Renal cortical epithelial cell (primary cell): Measurements from ENCODE around the gene KCNJ18. TPM values are rescaled to one million over a fixed set of nuclear protein-coding genes. Genes with fewer than 3 reads are reported as not detected.
"Not testable (repeated sequence)": the region's sequence is repeated elsewhere in the genome, so short reads cannot be mapped to it uniquely, and the experiment has no call there.

Experiments
- DNase-seq: peaks from one replicate; pipeline ENCODE4 v3.0.0-alpha.2; 2011; ENCODE audit warnings: low read depth
- total RNA-seq: library from RNA; depleted of rRNA; stranded (reverse); fragments of >200 nt; gene quantifications from 2 replicates; pipeline ENCODE4 v1.2.3, GENCODE V29; 2014

Gene KCNJ18
- not detected in 2 replicates for total RNA-seq

- not testable (repeated sequence) for DNase-seq
Observed at GRCh38 chr17:21691883-21692703, at the start of gene KCNJ18. TSS of gene KCNJ18 (plus strand) at chr17:21692523. CDS start at chr17:21702787, 10,264 bp downstream.

DNA sequence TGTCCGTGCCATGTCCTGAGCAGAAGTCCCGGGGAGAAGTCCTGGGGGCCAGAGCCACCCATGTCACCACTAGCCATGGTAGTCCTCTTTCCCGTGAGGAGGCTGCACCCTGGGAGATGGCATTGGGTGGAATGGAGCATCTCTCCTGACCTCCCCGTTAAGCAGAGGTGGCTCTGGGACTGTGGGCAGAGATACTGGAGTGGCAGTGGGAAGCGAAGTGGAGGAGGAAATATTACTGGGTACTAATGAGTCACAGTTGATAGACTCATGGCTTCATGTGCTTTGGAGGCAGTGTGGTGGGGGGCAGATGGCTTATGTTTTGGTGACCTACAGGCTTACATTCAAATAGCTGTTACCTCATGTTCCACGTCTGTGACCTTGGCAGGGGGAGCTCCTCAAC lies 44.2 kb upstream of the KCNJ18 start:
- DNase-seq: not testable (repeated sequence)

DNA sequence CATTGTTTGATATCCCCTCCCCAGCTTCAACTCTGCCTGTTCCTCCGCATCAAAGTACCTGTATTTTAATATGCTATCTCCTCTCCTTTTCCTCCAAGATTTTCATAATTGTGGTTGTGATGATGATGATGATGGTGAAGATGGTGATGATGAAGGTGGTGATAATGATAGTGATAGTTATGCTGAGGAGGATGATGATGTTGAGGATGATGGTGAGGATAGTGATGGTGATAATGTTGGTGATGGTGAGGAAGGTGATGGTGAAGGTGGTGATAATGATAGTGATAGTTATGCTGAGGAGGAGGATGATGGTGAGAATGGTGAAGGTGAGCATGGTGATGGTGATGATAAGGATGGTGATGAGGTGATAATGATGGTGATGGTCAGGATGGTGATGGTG lies 42.3 kb upstream of the KCNJ18 start:
- not testable (repeated sequence) for DNase-seq

DNA sequence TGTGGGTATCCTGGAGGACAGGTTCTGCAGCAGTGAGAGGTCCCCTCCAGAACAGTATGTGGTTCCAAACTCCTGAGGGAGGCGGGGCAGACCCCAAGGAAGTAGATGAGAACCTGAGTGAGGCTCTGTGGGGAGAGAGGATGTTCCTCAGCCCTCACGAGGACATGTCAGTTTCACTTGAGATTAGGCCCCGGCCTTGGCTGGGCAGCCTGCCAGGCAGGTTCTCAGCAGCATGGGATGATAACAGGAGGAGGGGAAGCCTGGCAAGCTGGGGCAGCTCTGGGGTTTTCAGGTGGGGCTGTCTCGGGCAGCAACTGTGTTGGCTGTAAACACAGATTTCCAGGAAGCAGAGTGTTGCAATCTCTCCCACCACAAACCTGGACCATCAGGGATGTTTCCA lies 40.3 kb upstream of the KCNJ18 start:
- not testable (repeated sequence) for DNase-seq

GRCh38 chr17:21653211-21653610 lies 39.1 kb upstream of the KCNJ18 start:
- DNase-seq: not testable (repeated sequence)

DNA sequence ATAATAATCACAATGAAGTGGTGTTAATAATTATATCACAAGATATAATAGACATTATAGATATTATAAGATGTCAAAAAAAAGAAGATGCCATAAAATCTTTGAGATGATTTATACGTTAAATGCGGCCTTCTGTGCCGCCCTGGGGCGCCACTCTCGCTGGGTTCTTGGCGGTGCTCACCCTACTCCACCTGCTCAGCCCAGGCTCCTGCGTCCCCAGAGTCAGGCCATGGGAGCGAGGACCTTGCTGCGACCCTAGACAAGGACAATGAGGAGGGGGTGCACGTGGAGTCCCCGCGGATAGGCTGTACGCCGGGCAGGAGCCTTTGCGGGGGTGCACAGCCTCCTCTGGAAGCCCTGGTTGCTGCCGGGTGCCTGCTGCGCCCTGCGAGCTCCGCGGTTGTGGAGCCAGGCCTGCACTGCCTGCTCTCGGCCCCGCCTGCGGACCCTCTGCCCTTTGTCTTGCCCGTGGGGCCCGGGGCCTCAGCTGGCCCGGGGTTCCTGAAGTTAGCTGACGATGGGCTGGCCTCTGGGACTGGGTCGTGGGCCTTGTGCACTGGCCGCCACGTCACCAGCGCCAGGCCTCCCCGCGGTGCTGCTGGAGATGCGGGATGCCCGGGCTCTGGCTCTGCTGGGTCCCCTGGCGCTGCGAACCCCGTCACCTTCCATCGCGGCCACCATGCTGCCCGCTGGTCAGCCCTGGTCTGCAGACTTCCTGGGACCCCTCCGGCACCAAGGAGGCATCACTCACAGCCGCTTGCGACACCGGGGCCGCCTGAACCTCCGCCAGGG lies 35.6 kb upstream of the KCNJ18 start:
- not testable (repeated sequence) for DNase-seq

DNA sequence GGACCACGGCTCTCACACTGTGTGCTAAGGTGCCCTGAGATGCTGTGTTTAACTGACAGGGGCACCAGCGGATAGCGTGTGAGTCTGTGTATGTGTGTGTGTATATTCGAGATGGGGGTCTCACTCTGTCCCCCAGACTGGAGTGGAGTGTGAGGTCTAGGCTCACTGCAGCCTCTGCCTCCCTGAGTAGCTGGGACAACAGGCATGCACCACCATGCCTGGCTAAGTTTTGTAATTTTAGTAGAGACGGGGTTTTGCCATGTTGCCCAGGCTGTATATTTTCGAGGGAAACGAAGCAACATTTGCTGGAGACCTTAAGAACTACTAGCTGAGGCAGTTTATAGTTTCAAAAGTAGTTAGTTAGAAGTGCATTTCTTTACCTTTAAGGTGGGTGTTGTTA lies 32.7 kb upstream of the KCNJ18 start:
- not testable (repeated sequence) for DNase-seq

DNA sequence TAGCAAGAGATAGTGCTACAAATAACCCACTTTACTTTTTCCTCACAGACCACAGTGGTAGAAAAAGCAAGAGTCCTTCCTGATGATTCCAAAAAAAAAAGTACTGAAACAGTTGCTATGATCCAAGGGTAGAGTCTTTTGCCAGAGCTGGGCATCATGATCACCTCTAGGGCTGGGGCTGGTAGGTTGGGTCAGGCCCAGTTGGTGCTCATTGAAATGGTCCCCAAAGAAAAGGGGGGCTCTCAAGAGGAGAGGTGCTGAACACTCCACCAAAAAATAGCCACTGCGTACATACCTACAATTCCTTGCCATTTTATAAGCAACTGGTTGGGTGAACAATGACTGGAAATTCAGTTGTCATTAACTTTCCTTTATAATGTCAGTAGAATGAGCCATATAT lies 30.9 kb upstream of the KCNJ18 start:
- DNase-seq: not testable (repeated sequence)

- not testable (repeated sequence) for DNase-seq
Observed at GRCh38 chr17:21663166-21663565, 29.2 kb upstream of the KCNJ18 start.

GRCh38 chr17:21663614-21664474 lies 28.5 kb upstream of the KCNJ18 start:
- DNase-seq: not testable (repeated sequence)

- DNase-seq: not testable (repeated sequence)
Observed at GRCh38 chr17:21665171-21665570, 27.2 kb upstream of the KCNJ18 start.

DNA sequence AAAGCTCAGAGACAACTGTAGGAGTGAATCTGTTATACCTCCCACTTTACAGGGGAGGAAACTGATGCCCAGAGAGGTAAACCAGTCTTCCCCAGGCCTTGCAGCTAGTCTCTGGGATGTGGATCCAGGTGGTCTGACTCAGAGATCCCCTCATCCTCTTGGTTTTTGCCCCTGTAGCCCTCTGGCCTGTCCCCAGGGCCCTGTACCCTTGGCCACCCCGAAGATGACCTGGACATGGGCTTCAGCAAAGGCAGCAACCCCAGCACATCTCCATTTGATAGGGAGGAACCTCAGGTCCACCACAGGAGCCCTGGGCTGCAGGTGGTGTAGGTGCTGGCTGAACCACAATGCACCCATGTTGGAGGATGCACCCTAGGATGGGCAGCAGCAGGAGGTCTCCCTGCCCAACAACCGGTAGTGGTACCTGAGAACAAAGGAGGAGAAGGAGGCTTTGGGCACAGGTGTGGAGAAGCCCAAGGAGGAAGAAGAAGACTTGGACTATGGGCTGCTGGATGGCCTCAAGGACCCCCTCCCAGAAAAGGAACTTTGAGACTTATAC lies 26.3 kb upstream of the KCNJ18 start:
- not testable (repeated sequence) for DNase-seq

DNA sequence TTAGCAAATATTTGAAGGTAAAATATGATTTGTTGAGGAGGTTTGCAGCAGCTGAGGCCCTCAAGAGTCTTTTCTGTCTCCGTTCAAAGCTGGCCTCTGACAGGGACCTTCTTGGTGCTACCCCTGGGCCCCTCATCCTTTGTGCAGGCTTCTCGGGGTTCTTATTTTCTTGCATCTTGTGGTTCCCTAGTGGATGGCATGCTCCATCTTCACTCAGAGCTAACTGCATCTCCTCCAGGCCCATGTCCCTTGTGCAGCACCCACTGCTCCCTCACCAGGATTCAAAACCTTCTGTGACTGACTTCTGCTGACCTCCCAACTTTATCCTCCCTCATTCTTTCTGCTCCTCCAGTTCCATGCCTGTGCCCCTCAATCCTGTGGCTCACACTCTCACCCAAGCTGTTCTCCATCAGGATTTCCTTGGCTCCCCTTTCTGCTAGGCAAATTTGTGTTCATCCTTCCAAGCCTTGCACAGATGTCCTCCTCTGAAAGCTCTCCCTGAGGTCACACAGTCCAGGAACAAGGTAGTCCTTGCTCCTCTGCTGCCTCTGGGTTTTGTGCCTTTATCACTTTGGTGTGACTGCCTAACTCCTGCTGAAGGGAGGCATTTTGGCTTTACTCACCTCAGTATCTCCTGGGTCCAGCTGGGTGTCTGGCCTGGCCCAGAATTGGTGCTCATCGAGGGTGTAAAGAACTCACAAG lies 25.5 kb upstream of the KCNJ18 start:
- DNase-seq: not testable (repeated sequence)

- DNase-seq: not testable (repeated sequence)
Observed at GRCh38 chr17:21667413-21668117, 24.8 kb upstream of the KCNJ18 start.

DNA sequence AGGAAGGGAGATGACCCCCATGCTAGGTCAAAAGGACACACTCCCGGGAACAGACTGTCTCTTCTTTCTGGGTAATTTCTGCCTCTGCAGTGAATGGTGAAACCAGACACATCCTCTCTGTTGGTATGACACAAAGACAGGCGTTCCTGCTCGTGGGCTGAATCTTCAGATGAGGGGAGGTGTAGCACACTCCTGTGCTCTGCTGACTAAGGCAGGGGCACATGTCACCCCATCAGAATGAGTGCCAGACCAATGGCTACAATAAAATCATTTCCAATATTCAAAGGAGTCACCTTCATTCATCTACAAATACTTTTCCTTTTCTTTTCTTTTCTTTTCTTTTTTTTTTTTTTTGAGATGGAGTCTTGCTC lies 24.2 kb upstream of the KCNJ18 start:
- not testable (repeated sequence) for DNase-seq

DNA sequence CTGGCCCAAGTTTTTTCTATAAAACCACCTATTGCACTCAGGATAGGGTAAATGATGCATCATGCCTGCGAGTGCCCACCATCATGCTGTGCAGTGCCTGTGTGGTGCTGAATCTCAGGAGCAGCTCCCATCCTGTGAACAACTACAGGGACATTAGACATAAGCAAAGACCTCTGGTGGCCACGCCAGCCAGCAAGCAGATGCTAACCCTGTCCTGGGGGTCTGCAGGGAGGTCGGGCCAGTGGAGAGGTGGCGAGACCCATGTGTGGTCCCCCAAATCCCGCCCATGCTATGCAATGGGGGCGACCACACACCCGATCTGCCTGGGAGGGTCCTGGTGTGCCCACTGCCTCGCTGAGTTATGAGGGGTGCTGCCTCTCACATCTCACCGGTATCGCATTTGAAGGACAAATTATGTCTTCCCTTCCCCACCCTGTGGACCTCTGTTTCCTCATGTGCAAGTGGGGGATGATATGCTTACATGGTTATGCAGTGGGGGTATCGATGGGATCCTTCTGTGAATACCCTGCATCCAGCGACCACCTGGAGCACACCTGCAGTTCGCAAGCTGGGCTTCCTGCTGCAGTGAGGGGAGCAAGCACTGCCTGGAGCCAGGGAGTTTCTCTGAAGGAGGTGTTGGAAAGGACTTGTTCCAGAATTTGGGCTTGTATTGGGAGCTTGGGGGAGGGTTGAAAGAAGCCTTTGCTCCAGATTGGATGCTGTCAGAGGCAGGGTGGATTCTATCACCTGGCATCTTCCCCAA lies 23.4 kb upstream of the KCNJ18 start:
- not testable (repeated sequence) for DNase-seq

- not testable (repeated sequence) for DNase-seq
Observed at GRCh38 chr17:21669616-21670360, 22.5 kb upstream of the KCNJ18 start.

- not testable (repeated sequence) for DNase-seq
Observed at GRCh38 chr17:21670361-21671155, 21.8 kb upstream of the KCNJ18 start.
